ENCODE measurements around the gene EGFLAM. TPM values are rescaled to one million over a fixed set of nuclear protein-coding genes. Genes with fewer than 3 reads are reported as not detected.
A peak's percentile ranks its signal among the peaks of the same experiment; 100 is the strongest.

The EGFLAM gene
- total and polyA plus RNA-seq, 4 donors = 4.6 to 15.8 (median 14.0) TPM

- H3K27me3 ChIP-seq (ENCODE audit: control insufficient read depth in 1 of 2, insufficient read depth in 2 of 2, low read length in 1 of 2) = no peaks in the 10 kb centered on the region
- intact Hi-C loops (cut with DNase I) = no loop called here
- H3K9me3 ChIP-seq (ENCODE audit: control insufficient read depth, low read length) = no peaks in the 10 kb centered on the region
- H3K27ac ChIP-seq (ENCODE audit: low read depth in 1 of 2, low read length in 2 of 2) = no peak overlapping the region
- no peak overlapping the region for H3K4me3 ChIP-seq (ENCODE audit: low read length in 2 of 2)
- no peaks in the 10 kb centered on the region for H3K4me1 ChIP-seq (ENCODE audit: control insufficient read depth in 1 of 2, insufficient read depth in 2 of 2, low read length in 2 of 2)
- H3K36me3 ChIP-seq (ENCODE audit: control insufficient read depth in 1 of 2, insufficient read depth in 2 of 2, low read length in 1 of 2) = no peaks in the 10 kb centered on the region
- ATAC-seq (ENCODE audit: low FRiP score) = no peak
- 88 to 93% methylated on average over 2 of the region's 2 CpGs for WGBS, 2 donors
- no peak for DNase-seq
These were observed 161.9 kb downstream of the EGFLAM start for GRCh38 chr5:38420246-38420645.

- DNase-seq (peak in 1 of 2 donors; percentile 60), ATAC-seq (ENCODE audit: low FRiP score) (peak; percentile 70)
- no peaks in the 10 kb centered on the region for H3K4me1 ChIP-seq (ENCODE audit: control insufficient read depth in 1 of 2, insufficient read depth in 2 of 2, low read length in 2 of 2)
- no peaks in the 10 kb centered on the region for H3K9me3 ChIP-seq (ENCODE audit: control insufficient read depth, low read length)
- intact Hi-C loops (cut with DNase I) = no loop called here
- no peaks in the 10 kb centered on the region for H3K27me3 ChIP-seq (ENCODE audit: control insufficient read depth in 1 of 2, insufficient read depth in 2 of 2, low read length in 1 of 2)
- no peaks in the 10 kb centered on the region for H3K36me3 ChIP-seq (ENCODE audit: control insufficient read depth in 1 of 2, insufficient read depth in 2 of 2, low read length in 1 of 2)
- 43 to 45% methylated on average over 6 of the region's 6 CpGs for WGBS, 2 donors
- H3K27ac ChIP-seq (ENCODE audit: low read depth in 1 of 2, low read length in 2 of 2) = no peak overlapping the region
- no peak overlapping the region for H3K4me3 ChIP-seq (ENCODE audit: low read length in 2 of 2)
These were observed 162.5 kb downstream of the EGFLAM start for GRCh38 chr5:38420691-38421390.

GRCh38 chr5:38422622-38423021, 164.3 kb downstream of the EGFLAM start:
- no peaks in the 10 kb centered on the region for H3K4me1 ChIP-seq (ENCODE audit: control insufficient read depth in 1 of 2, insufficient read depth in 2 of 2, low read length in 2 of 2)
- no peaks in the 10 kb centered on the region for H3K9me3 ChIP-seq (ENCODE audit: control insufficient read depth, low read length)
- WGBS, 2 donors = 83 to 84% methylated on average over 1 of the region's 1 CpG
- ATAC-seq (ENCODE audit: low FRiP score) = no peak
- H3K27ac ChIP-seq (ENCODE audit: low read depth in 1 of 2, low read length in 2 of 2) = no peak overlapping the region
- no peaks in the 10 kb centered on the region for H3K27me3 ChIP-seq (ENCODE audit: control insufficient read depth in 1 of 2, insufficient read depth in 2 of 2, low read length in 1 of 2)
- intact Hi-C loops (cut with DNase I) = no loop called here
- H3K4me3 ChIP-seq (ENCODE audit: low read length in 2 of 2) = no peak overlapping the region
- H3K36me3 ChIP-seq (ENCODE audit: control insufficient read depth in 1 of 2, insufficient read depth in 2 of 2, low read length in 1 of 2) = no peaks in the 10 kb centered on the region
- no peak for DNase-seq

GRCh38 chr5:38423276-38424147, 165.2 kb downstream of the EGFLAM start:
- no peaks in the 10 kb centered on the region for H3K9me3 ChIP-seq (ENCODE audit: control insufficient read depth, low read length)
- H3K36me3 ChIP-seq (ENCODE audit: control insufficient read depth in 1 of 2, insufficient read depth in 2 of 2, low read length in 1 of 2) = no peaks in the 10 kb centered on the region
- intact Hi-C loops (cut with DNase I) = no loop called here
- no peak overlapping the region for H3K27ac ChIP-seq (ENCODE audit: low read depth in 1 of 2, low read length in 2 of 2)
- no peak for ATAC-seq (ENCODE audit: low FRiP score)
- 90 to 92% methylated on average over 5 of the region's 5 CpGs for WGBS, 2 donors
- H3K27me3 ChIP-seq (ENCODE audit: control insufficient read depth in 1 of 2, insufficient read depth in 2 of 2, low read length in 1 of 2) = no peaks in the 10 kb centered on the region
- no peaks in the 10 kb centered on the region for H3K4me1 ChIP-seq (ENCODE audit: control insufficient read depth in 1 of 2, insufficient read depth in 2 of 2, low read length in 2 of 2)
- no peak for DNase-seq
- H3K4me3 ChIP-seq (ENCODE audit: low read length in 2 of 2) = no peak overlapping the region

- intact Hi-C loops (cut with DNase I) = no loop called here
- no peaks in the 10 kb centered on the region for H3K27me3 ChIP-seq (ENCODE audit: control insufficient read depth in 1 of 2, insufficient read depth in 2 of 2, low read length in 1 of 2)
- no peaks in the 10 kb centered on the region for H3K4me1 ChIP-seq (ENCODE audit: control insufficient read depth in 1 of 2, insufficient read depth in 2 of 2, low read length in 2 of 2)
- no peak overlapping the region for H3K27ac ChIP-seq (ENCODE audit: low read depth in 1 of 2, low read length in 2 of 2)
- 82 to 96% methylated on average over 4 of the region's 4 CpGs for WGBS, 2 donors
- H3K36me3 ChIP-seq (ENCODE audit: control insufficient read depth in 1 of 2, insufficient read depth in 2 of 2, low read length in 1 of 2) = no peaks in the 10 kb centered on the region
- H3K9me3 ChIP-seq (ENCODE audit: control insufficient read depth, low read length) = no peaks in the 10 kb centered on the region
- no peak overlapping the region for H3K4me3 ChIP-seq (ENCODE audit: low read length in 2 of 2)
- ATAC-seq (ENCODE audit: low FRiP score) (no peak), DNase-seq (no peak)
These were observed 166.0 kb downstream of the EGFLAM start for GRCh38 chr5:38424148-38425060.

- Histone ChIP-seq H3K4me1 (ENCODE audit: control insufficient read depth in 1 of 2, insufficient read depth in 2 of 2, low read length in 2 of 2) (no peaks in the 10 kb centered on the region), H3K9me3 (ENCODE audit: control insufficient read depth, low read length) (no peaks in the 10 kb centered on the region), H3K27me3 (ENCODE audit: control insufficient read depth in 1 of 2, insufficient read depth in 2 of 2, low read length in 1 of 2) (no peaks in the 10 kb centered on the region), H3K27ac (ENCODE audit: low read depth in 1 of 2, low read length in 2 of 2) (no peak overlapping the region), H3K36me3 (ENCODE audit: control insufficient read depth in 1 of 2, insufficient read depth in 2 of 2, low read length in 1 of 2) (no peaks in the 10 kb centered on the region), H3K4me3 (ENCODE audit: low read length in 2 of 2) (no peak overlapping the region)
- ATAC-seq (ENCODE audit: low FRiP score) (no peak), DNase-seq (no peak)
- WGBS, 2 donors = 94 to 95% methylated on average over 1 of the region's 1 CpG
- intact Hi-C loops (cut with DNase I) = no loop called here
These were observed 168.1 kb downstream of the EGFLAM start for GRCh38 chr5:38426490-38426889.

GRCh38 chr5:38426986-38427950, 168.9 kb downstream of the EGFLAM start:
- no peak for ATAC-seq (ENCODE audit: low FRiP score)

More at GRCh38 chr5:38426986-38427950, 168.9 kb downstream of the EGFLAM start:
- Histone ChIP-seq H3K27ac (ENCODE audit: low read depth in 1 of 2, low read length in 2 of 2) (no peak overlapping the region), H3K4me3 (ENCODE audit: low read length in 2 of 2) (no peak overlapping the region), H3K27me3 (ENCODE audit: control insufficient read depth in 1 of 2, insufficient read depth in 2 of 2, low read length in 1 of 2) (no peaks in the 10 kb centered on the region), H3K9me3 (ENCODE audit: control insufficient read depth, low read length) (no peaks in the 10 kb centered on the region), H3K4me1 (ENCODE audit: control insufficient read depth in 1 of 2, insufficient read depth in 2 of 2, low read length in 2 of 2) (no peaks in the 10 kb centered on the region), H3K36me3 (ENCODE audit: control insufficient read depth in 1 of 2, insufficient read depth in 2 of 2, low read length in 1 of 2) (no peaks in the 10 kb centered on the region)
- no peak for DNase-seq
- intact Hi-C loops (cut with DNase I) = no loop called here
- 86 to 87% methylated on average over 9 of the region's 9 CpGs for WGBS, 2 donors
